ENCODE measurements around the gene ZNF699. TPM values are rescaled to one million over a fixed set of nuclear protein-coding genes. Genes with fewer than 3 reads are reported as not detected.
A peak's percentile ranks its signal among the peaks of the same experiment; 100 is the strongest.

The ZNF699 gene
- total and polyA plus RNA-seq, 2 of the 13 experiments (the other 11 are each of a cell fraction or from before 2014, with no cell fraction given): 0.33 to 2.2 TPM

DNA sequence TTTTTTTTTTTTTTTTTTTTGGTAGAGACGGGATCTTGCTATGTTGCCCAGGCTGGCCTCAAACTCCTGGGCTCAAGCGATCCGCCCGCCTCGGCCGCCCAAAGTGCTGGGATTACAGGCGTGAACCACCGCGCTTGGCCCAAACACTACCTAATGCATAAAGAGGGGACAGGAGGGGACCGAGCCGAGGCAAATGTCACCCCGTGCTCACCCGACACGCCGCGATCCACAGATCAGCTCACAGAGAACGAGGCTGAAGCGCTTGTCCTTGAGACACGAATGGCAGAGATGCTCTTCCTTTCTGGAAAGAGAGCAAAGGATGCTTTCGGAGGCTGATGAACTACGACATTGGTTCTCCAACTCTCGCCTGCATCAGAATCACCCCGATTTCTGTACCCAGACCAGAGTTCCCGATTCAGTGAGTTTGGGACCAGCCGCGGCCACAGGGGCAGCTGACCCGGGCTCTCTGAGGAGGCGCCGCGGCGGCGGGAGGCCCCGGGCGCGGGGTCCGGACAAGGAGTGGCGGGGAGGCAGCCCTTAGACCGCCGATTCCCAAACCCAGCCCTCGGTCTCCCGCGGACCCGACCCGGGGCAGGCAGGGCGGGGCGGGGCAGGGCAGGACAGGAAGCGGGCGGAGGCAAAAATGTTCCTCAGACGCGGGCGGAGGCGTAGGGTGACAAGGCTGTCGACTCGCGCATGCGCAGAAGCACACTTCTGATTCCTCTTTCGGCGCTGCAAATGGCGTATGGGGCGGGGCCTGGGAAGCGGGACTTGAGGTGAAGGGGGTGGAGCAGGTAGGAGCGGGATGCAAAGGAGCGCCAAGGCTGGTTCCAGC is at the start of gene ZNF699 (continued):
- TF ChIP-seq, protein P1, sequence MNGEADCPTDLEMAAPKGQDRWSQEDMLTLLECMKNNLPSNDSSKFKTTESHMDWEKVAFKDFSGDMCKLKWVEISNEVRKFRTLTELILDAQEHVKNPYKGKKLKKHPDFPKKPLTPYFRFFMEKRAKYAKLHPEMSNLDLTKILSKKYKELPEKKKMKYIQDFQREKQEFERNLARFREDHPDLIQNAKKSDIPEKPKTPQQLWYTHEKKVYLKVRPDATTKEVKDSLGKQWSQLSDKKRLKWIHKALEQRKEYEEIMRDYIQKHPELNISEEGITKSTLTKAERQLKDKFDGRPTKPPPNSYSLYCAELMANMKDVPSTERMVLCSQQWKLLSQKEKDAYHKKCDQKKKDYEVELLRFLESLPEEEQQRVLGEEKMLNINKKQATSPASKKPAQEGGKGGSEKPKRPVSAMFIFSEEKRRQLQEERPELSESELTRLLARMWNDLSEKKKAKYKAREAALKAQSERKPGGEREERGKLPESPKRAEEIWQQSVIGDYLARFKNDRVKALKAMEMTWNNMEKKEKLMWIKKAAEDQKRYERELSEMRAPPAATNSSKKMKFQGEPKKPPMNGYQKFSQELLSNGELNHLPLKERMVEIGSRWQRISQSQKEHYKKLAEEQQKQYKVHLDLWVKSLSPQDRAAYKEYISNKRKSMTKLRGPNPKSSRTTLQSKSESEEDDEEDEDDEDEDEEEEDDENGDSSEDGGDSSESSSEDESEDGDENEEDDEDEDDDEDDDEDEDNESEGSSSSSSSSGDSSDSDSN (CRISPR knock-in tag; IDR thresholded peaks at IDR 0.05): peak; percentile 41; the same call in 1 of the 2 replicates
- TF ChIP-seq ZNF709 (CRISPR knock-in tag; IDR thresholded peaks at IDR 0.05): no peak
- TF ChIP-seq HOXA9 (CRISPR knock-in tag; IDR thresholded peaks at IDR 0.05; ENCODE audit: borderline replicate concordance): no peak
- no peak for TF ChIP-seq SP1 (IDR thresholded peaks at IDR 0.05)
- no peak for TF ChIP-seq SP1 (CRISPR knock-in tag; IDR thresholded peaks at IDR 0.05)
- TF ChIP-seq PHF8 (CRISPR knock-in tag; IDR thresholded peaks at IDR 0.05): peak; percentile 69
- TF ChIP-seq SIN3B (IDR thresholded peaks at IDR 0.05; ENCODE audit: low read length): no peak
- TF ChIP-seq KAT8 (CRISPR knock-in tag; IDR thresholded peaks at IDR 0.05): peak; percentile 47; the same call in 1 of the 2 replicates
- TF ChIP-seq SP5 (CRISPR knock-in tag; IDR thresholded peaks at IDR 0.05; ENCODE audit: borderline replicate concordance, low read depth): no peak
- TF ChIP-seq SIN3A (IDR thresholded peaks at IDR 0.05; ENCODE audit: borderline replicate concordance, low read depth, low read length): 0 out of 2 replicates have a peak, but pooled peaks have one; percentile 6
- TF ChIP-seq, protein P2, sequence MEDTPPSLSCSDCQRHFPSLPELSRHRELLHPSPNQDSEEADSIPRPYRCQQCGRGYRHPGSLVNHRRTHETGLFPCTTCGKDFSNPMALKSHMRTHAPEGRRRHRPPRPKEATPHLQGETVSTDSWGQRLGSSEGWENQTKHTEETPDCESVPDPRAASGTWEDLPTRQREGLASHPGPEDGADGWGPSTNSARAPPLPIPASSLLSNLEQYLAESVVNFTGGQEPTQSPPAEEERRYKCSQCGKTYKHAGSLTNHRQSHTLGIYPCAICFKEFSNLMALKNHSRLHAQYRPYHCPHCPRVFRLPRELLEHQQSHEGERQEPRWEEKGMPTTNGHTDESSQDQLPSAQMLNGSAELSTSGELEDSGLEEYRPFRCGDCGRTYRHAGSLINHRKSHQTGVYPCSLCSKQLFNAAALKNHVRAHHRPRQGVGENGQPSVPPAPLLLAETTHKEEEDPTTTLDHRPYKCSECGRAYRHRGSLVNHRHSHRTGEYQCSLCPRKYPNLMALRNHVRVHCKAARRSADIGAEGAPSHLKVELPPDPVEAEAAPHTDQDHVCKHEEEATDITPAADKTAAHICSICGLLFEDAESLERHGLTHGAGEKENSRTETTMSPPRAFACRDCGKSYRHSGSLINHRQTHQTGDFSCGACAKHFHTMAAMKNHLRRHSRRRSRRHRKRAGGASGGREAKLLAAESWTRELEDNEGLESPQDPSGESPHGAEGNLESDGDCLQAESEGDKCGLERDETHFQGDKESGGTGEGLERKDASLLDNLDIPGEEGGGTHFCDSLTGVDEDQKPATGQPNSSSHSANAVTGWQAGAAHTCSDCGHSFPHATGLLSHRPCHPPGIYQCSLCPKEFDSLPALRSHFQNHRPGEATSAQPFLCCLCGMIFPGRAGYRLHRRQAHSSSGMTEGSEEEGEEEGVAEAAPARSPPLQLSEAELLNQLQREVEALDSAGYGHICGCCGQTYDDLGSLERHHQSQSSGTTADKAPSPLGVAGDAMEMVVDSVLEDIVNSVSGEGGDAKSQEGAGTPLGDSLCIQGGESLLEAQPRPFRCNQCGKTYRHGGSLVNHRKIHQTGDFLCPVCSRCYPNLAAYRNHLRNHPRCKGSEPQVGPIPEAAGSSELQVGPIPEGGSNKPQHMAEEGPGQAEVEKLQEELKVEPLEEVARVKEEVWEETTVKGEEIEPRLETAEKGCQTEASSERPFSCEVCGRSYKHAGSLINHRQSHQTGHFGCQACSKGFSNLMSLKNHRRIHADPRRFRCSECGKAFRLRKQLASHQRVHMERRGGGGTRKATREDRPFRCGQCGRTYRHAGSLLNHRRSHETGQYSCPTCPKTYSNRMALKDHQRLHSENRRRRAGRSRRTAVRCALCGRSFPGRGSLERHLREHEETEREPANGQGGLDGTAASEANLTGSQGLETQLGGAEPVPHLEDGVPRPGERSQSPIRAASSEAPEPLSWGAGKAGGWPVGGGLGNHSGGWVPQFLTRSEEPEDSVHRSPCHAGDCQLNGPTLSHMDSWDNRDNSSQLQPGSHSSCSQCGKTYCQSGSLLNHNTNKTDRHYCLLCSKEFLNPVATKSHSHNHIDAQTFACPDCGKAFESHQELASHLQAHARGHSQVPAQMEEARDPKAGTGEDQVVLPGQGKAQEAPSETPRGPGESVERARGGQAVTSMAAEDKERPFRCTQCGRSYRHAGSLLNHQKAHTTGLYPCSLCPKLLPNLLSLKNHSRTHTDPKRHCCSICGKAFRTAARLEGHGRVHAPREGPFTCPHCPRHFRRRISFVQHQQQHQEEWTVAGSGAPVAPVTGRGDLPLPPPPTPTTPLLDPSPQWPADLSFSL (CRISPR knock-in tag; IDR thresholded peaks at IDR 0.05): no peak
- TF ChIP-seq NFKBIZ (CRISPR knock-in tag; IDR thresholded peaks at IDR 0.05): no peak
- TF ChIP-seq MAF1 (CRISPR knock-in tag; IDR thresholded peaks at IDR 0.05; ENCODE audit: borderline replicate concordance): no peak
- peak; percentile 42; the same call in 1 of the 2 replicates for TF ChIP-seq THAP11 (CRISPR knock-in tag; IDR thresholded peaks at IDR 0.05)
- TF ChIP-seq, protein P3, sequence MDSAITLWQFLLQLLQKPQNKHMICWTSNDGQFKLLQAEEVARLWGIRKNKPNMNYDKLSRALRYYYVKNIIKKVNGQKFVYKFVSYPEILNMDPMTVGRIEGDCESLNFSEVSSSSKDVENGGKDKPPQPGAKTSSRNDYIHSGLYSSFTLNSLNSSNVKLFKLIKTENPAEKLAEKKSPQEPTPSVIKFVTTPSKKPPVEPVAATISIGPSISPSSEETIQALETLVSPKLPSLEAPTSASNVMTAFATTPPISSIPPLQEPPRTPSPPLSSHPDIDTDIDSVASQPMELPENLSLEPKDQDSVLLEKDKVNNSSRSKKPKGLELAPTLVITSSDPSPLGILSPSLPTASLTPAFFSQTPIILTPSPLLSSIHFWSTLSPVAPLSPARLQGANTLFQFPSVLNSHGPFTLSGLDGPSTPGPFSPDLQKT (CRISPR knock-in tag; IDR thresholded peaks at IDR 0.05; ENCODE audit: borderline replicate concordance): no peak
- TF ChIP-seq FOXK1 (CRISPR knock-in tag; IDR thresholded peaks at IDR 0.05; ENCODE audit: borderline replicate concordance, low read depth): no peak
- TF ChIP-seq HOXA5 (CRISPR knock-in tag; IDR thresholded peaks at IDR 0.05): no peak
- TF ChIP-seq, protein P4, sequence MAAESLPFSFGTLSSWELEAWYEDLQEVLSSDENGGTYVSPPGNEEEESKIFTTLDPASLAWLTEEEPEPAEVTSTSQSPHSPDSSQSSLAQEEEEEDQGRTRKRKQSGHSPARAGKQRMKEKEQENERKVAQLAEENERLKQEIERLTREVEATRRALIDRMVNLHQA (CRISPR knock-in tag; IDR thresholded peaks at IDR 0.05): no peak
- no peak for TF ChIP-seq CHD2 (IDR thresholded peaks at IDR 0.05; ENCODE audit: low read depth, low read length)
- TF ChIP-seq HNRNPK (IDR thresholded peaks at IDR 0.05; ENCODE audit: low read depth, low read length, poor library complexity, severe bottlenecking): no peak
